GM12801 (cell line): ENCODE results near the gene PTPRA.

Experiments
- CTCF ChIP-seq: IDR thresholded peaks from one replicate; pipeline ENCODE4 v1.5.1; 2011; ENCODE audit warnings: control low read depth; ENCODE audit not compliant: insufficient read length; ENCODE audit errors: extremely low read depth

Gene PTPRA

GRCh38 chr20:3021327-3021726 is 148.0 kb downstream of the PTPRA start:
- TF ChIP-seq CTCF = no peak

GRCh38 chr20:3021777-3022176 is 148.5 kb downstream of the PTPRA start:
- TF ChIP-seq CTCF = no peak

- TF ChIP-seq CTCF = no peak
Measured at GRCh38 chr20:3027987-3028386, 154.7 kb downstream of the PTPRA start.

GRCh38 chr20:3031524-3032147 is 158.4 kb downstream of the PTPRA start:
- no peak for TF ChIP-seq CTCF

GRCh38 chr20:3032624-3033023 is 159.3 kb downstream of the PTPRA start:
- no peak for TF ChIP-seq CTCF

GRCh38 chr20:3037654-3038053 is 164.4 kb downstream of the PTPRA start:
- no peak for TF ChIP-seq CTCF

- TF ChIP-seq CTCF = no peak
Measured at GRCh38 chr20:3038454-3038853, 165.2 kb downstream of the PTPRA start.
